Spleen (tissue), 11 donors: ENCODE data around the gene COL26A1. TPM values are rescaled to one million over a fixed set of nuclear protein-coding genes. Genes with fewer than 3 reads are reported as not detected.

Source experiments
- DNase-seq: peaks from one replicate; pipeline ENCODE4 v3.0.0-alpha.2; 2020
- H3K27ac ChIP-seq, 8 donors: fragments of 200-600 bp; sonication (generic) in 7 of 8; 1 replicate in 4 of 8; 2 replicates in 4 of 8; pipeline versions ENCODE4 v1.5.0 to v1.8.0; 2016 to 2021; ENCODE audit warnings: inconsistent platforms in 4 of 8, mild to moderate bottlenecking in 4 of 8, moderate library complexity in 1 of 8
- H3K27me3 ChIP-seq, 7 donors: fragments of 200-600 bp; sonication (generic) in 6 of 7; replicated peaks in 1 of 7; 1 replicate in 4 of 7; 2 replicates in 3 of 7; pipeline versions ENCODE4 v1.5.0 to v1.8.0; 2016 to 2021; ENCODE audit warnings: inconsistent platforms in 3 of 7, mild to moderate bottlenecking in 1 of 7
- H3K36me3 ChIP-seq, 6 donors: fragments of 200-600 bp; sonication (generic) in 5 of 6; 1 replicate in 4 of 6; 2 replicates in 2 of 6; pipeline versions ENCODE4 v1.5.0 to v1.8.0; 2016 to 2021; ENCODE audit warnings: inconsistent platforms in 2 of 6
- H3K4me1 ChIP-seq, 6 donors: fragments of 200-600 bp; sonication (generic) in 5 of 6; 1 replicate in 3 of 6; 2 replicates in 3 of 6; pipeline versions ENCODE4 v1.5.0 to v1.8.0; 2016 to 2021; ENCODE audit warnings: inconsistent platforms in 3 of 6
- H3K4me3 ChIP-seq, 8 donors: fragments of 200-600 bp; sonication (generic) in 7 of 8; 1 replicate in 4 of 8; 2 replicates in 4 of 8; pipeline versions ENCODE4 v1.5.0 to v1.8.0; 2016 to 2021; ENCODE audit warnings: inconsistent platforms in 4 of 8, mild to moderate bottlenecking in 4 of 8, moderate library complexity in 2 of 8
- H3K9me3 ChIP-seq, 8 donors: fragments of 200-600 bp; sonication (generic) in 7 of 8; 1 replicate in 4 of 8; 2 replicates in 4 of 8; pipeline versions ENCODE4 v1.5.0 to v1.8.0; 2016 to 2021; ENCODE audit warnings: inconsistent platforms in 4 of 8
- CTCF ChIP-seq, 11 experiments: fragments of 200-600 bp in 7 of 11; fragments of 450-650 bp in 4 of 11; sonication (generic) in 4 of 11; IDR thresholded peaks in 8 of 11; conservative IDR thresholded peaks in 3 of 11; 1 replicate in 7 of 11; 2 replicates in 4 of 11; pipeline versions ENCODE4 v1.4.0 to v1.8.0; 2016 to 2021; ENCODE audit warnings: antibody characterized with exemption in 11 of 11, inconsistent platforms in 4 of 11, mild to moderate bottlenecking in 1 of 11
- POLR2A ChIP-seq, 3 donors: fragments of 450-650 bp; IDR thresholded peaks; one replicate each; pipeline ENCODE4 v1.5.1; 2017; ENCODE audit warnings: antibody characterized with exemption in 3 of 3, mild to moderate bottlenecking in 1 of 3
- POLR2AphosphoS5 ChIP-seq, 3 donors: sonication (generic); formaldehyde crosslinking; IDR thresholded peaks; one replicate each; pipeline ENCODE4 v1.5.1; 2017; ENCODE audit warnings: antibody characterized with exemption in 3 of 3
- WGBS, 5 donors: extraction: QIAGEN DNeasy Blood & Tissue Kit in 3 of 5; methylation state at CpG; one replicate each; pipeline versions ENCODE4 v1.1.5 to v1.1.7; 2013 to 2018; 5-methylcytosine and 5-hydroxymethylcytosine counted together
- intact Hi-C: fragments of 100-400 bp; cut with DNase I; formaldehyde crosslinking; loops from one replicate; pipeline ENCODE4 v1.15.0; 2023; ENCODE audit warnings: low total_unique reads
- polyA plus RNA-seq, 3 donors: library from polyadenylated mRNA; stranded (reverse); fragments of 200-250 nt; gene quantifications; one replicate each; pipeline ENCODE4 v1.2.1, GENCODE V29; 2013
- total RNA-seq, 7 donors: library from RNA; depleted of rRNA in 3 of 7; stranded (reverse); fragments of >200 nt in 3 of 7; fragmentation: NEBNext Ultra II Directional in 4 of 7; extraction: Animal tissue kit (Norgen Biotek cat#: 25700) in 4 of 7; gene quantifications; one replicate each; pipeline versions ENCODE4 v1.1.0 to v1.2.1, GENCODE V29; 2016 to 2021
- donor health status: healthy with polysubstance abuse.
- donor health status: DM: no; HTN: no; CAD: no; lungs with moderate emphysema.
- donor health status: DM: no; HTN: no; CAD: no.
- donor health status: Bipolar disorder and iron deficiency.
- donor health status: healthy.
- donor health status: DM: no; HTN: no; CAD: no.
- donor health status: DM: yes; HTN: yes; CAD: no.

Gene COL26A1
- total and polyA plus RNA-seq, 10 donors = 0.15 to 0.32 (median 0.22) TPM; not detected in 4

DNA sequence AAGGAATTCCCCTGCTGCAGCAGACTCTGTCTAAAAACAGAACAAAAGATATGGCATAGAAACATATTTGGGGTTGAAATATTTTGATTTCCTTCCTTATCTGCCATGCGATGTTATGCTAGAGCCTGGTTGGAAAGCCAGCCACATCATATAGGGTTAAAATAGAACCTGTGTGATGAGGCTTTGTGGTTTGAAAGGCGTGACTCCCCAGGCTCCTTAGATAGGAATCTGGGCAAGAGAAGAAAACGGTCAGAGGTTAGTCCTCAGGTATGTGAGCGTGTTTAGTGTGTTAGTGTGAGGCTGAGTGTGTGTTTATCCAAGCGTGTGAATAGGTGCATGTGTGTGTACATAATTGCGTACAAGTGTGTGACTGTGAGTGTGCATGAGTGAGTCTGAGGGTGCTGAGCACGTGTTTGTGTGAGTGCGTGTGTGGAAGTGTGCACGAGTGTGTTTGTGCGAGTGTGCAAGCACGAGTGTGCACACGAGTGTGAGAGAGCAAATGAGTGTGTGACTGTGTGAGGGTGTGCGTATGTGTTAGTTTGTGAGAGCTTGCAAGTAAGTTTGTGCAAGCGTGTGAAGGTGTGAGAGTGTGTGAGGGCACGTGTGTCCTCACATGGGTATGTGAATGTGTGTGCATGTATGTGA lies 79.9 kb downstream of the COL26A1 start:
- no peaks in the 10 kb centered on the region for H3K4me1 ChIP-seq
- no peaks in the 10 kb centered on the region for H3K36me3 ChIP-seq
- WGBS, 5 donors = 61 to 69% (median 65%) methylated on average over 15 of the region's 15 CpGs
- H3K9me3 ChIP-seq = no peaks in the 10 kb centered on the region
- peaks cover 0 to 29% (median 0%) of the 10 kb centered on the region in 7 donors for H3K27me3 ChIP-seq
- DNase-seq = no peak
- no peak overlapping the region for H3K27ac ChIP-seq
- TF ChIP-seq CTCF (IDR thresholded peaks at IDR 0.05 in 8 of 11, conservative IDR thresholded peaks at IDR 0.05 in 3 of 11) (no peak), POLR2A (IDR thresholded peaks at IDR 0.05) (no peak), POLR2AphosphoS5 (IDR thresholded peaks at IDR 0.05) (no peak)
- intact Hi-C loops = no loop called here
- no peak overlapping the region for H3K4me3 ChIP-seq

GRCh38 chr7:101450064-101450463 lies 87.4 kb downstream of the COL26A1 start:
- no peaks in the 10 kb centered on the region for H3K36me3 ChIP-seq
- TF ChIP-seq POLR2A (IDR thresholded peaks at IDR 0.05) (no peak), CTCF (IDR thresholded peaks at IDR 0.05 in 8 of 11, conservative IDR thresholded peaks at IDR 0.05 in 3 of 11) (no peak), POLR2AphosphoS5 (IDR thresholded peaks at IDR 0.05) (no peak)
- H3K9me3 ChIP-seq = no peaks in the 10 kb centered on the region
- H3K27ac ChIP-seq = no peak overlapping the region
- H3K4me1 ChIP-seq = no peaks in the 10 kb centered on the region
- intact Hi-C loops = no loop called here
- 70 to 89% (median 81%) methylated on average over 4 of the region's 4 CpGs for WGBS, 5 donors
- no peak for DNase-seq
- no peak overlapping the region for H3K4me3 ChIP-seq
- H3K27me3 ChIP-seq = peaks cover 0 to 8% (median 0%) of the 10 kb centered on the region in 7 donors

DNA sequence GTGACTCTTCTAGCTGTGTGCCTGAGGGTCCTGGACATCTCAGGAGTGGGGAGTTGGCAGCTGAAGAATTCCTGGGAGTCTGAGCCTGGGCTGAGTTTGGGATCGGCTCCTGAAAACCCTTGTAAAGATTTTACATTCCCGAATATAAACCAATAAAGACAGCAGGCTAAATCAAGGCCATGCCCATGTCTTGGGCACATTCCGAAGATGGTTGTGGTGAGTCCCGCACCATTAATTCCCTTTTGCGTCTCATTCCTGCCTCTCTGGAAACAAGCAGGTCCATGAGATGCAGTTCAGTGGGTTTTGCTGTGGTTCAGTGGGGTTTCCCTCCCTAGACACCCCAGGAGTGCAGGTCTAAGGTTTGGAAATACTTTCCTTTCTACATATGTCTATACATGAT lies 90.9 kb downstream of the COL26A1 start:
- no peak overlapping the region for H3K27ac ChIP-seq
- intact Hi-C loops = no loop called here
- no peak overlapping the region for H3K4me3 ChIP-seq
- H3K4me1 ChIP-seq = no peaks in the 10 kb centered on the region
- WGBS, 5 donors = 74 to 93% (median 87%) methylated on average over 5 of the region's 5 CpGs
- DNase-seq = no peak
- H3K9me3 ChIP-seq = no peaks in the 10 kb centered on the region
- H3K36me3 ChIP-seq = no peaks in the 10 kb centered on the region
- TF ChIP-seq POLR2AphosphoS5 (IDR thresholded peaks at IDR 0.05) (no peak), CTCF (IDR thresholded peaks at IDR 0.05 in 8 of 11, conservative IDR thresholded peaks at IDR 0.05 in 3 of 11) (no peak), POLR2A (IDR thresholded peaks at IDR 0.05) (no peak)
- no peaks in the 10 kb centered on the region for H3K27me3 ChIP-seq

GRCh38 chr7:101457001-101457750 lies 94.5 kb downstream of the COL26A1 start:
- Histone ChIP-seq H3K27me3 (no peaks in the 10 kb centered on the region), H3K36me3 (no peaks in the 10 kb centered on the region), H3K27ac (no peak overlapping the region), H3K4me1 (no peaks in the 10 kb centered on the region), H3K9me3 (no peaks in the 10 kb centered on the region), H3K4me3 (no peak overlapping the region)
- intact Hi-C loops = no loop called here
- TF ChIP-seq POLR2AphosphoS5 (IDR thresholded peaks at IDR 0.05) = no peak
- no peak for TF ChIP-seq CTCF (IDR thresholded peaks at IDR 0.05 in 8 of 11, conservative IDR thresholded peaks at IDR 0.05 in 3 of 11)
- TF ChIP-seq POLR2A (IDR thresholded peaks at IDR 0.05) = no peak
- peak; percentile 7 for DNase-seq
- 71 to 79% (median 77%) methylated on average over 6 of the region's 6 CpGs for WGBS, 5 donors
